Measurements from ENCODE around the gene ETFB.

- TF ChIP-seq CTCF (IDR thresholded peaks at IDR 0.05): no peak
- TF ChIP-seq POLR2A (IDR thresholded peaks at IDR 0.05): no peak
Measured at GRCh38 chr19:51377422-51377821, 11.2 kb upstream of the ETFB start.

All from lower leg skin (tissue), 3 donors.